ENCODE measurements around the gene ITPRIPL1. TPM values are rescaled to one million over a fixed set of nuclear protein-coding genes. Genes with fewer than 3 reads are reported as not detected.

Gene ITPRIPL1
- polyA plus RNA-seq, 1 donor from 2014 or later: not detected

- H2AFZ ChIP-seq (ENCODE audit: low read depth, low read length): no peak overlapping the region
- H3F3A ChIP-seq (ENCODE audit: insufficient read depth, low read length, poor library complexity, severe bottlenecking): no peaks in the 10 kb centered on the region
- H3K36me3 ChIP-seq (ENCODE audit: insufficient read depth, low read length): no peaks in the 10 kb centered on the region
- no peaks in the 10 kb centered on the region for H3K79me2 ChIP-seq (replicated peaks; ENCODE audit: insufficient read depth, low read length)
- no peak overlapping the region for H3K4me2 ChIP-seq (ENCODE audit: low read length)
- H3K9me2 ChIP-seq (ENCODE audit: insufficient read depth, low read length): no peaks in the 10 kb centered on the region
- H4K20me1 ChIP-seq (ENCODE audit: insufficient read depth): no peaks in the 10 kb centered on the region
- H3K4me3 ChIP-seq (ENCODE audit: low read length): no peak overlapping the region
- no peaks in the 10 kb centered on the region for H3K9me3 ChIP-seq (ENCODE audit: low read length)
- TF ChIP-seq REST (IDR thresholded peaks at IDR 0.05; ENCODE audit: borderline replicate concordance) (no peak), SMC3 (conservative IDR thresholded peaks at IDR 0.05; ENCODE audit: poor library complexity) (no peak), MXI1 (conservative IDR thresholded peaks at IDR 0.05; ENCODE audit: poor library complexity, severe bottlenecking) (no peak), EP300 (conservative IDR thresholded peaks at IDR 0.05; ENCODE audit: poor library complexity, severe bottlenecking) (no peak), EZH2 (IDR thresholded peaks at IDR 0.05; ENCODE audit: borderline replicate concordance, insufficient read depth, low read length, poor library complexity, severe bottlenecking) (no peak), TAF1 (IDR thresholded peaks at IDR 0.05; ENCODE audit: low read depth) (no peak), CTCF (IDR thresholded peaks at IDR 0.05; ENCODE audit: poor library complexity, severe bottlenecking) (no peak), POLR2AphosphoS5 (IDR thresholded peaks at IDR 0.05) (no peak), RAD21 (conservative IDR thresholded peaks at IDR 0.05) (no peak)
- H3K27me3 ChIP-seq (ENCODE audit: insufficient read depth, low read depth, low read length): peaks cover 31% of the 10 kb centered on the region
- no peak overlapping the region for H3K27ac ChIP-seq (ENCODE audit: low read length)
- no peak overlapping the region for H3K9ac ChIP-seq (ENCODE audit: low read length)
Observed at GRCh38 chr2:96318723-96319122, 6.4 kb upstream of the ITPRIPL1 start.

- no peaks in the 10 kb centered on the region for H3K79me2 ChIP-seq (replicated peaks; ENCODE audit: insufficient read depth, low read length)
- no peaks in the 10 kb centered on the region for H3K36me3 ChIP-seq (ENCODE audit: insufficient read depth, low read length)
- no peak overlapping the region for H3K4me3 ChIP-seq (ENCODE audit: low read length)
- H3K27me3 ChIP-seq (ENCODE audit: insufficient read depth, low read depth, low read length): peaks cover 33% of the 10 kb centered on the region
- no peak overlapping the region for H3K4me2 ChIP-seq (ENCODE audit: low read length)
- H3K9me3 ChIP-seq (ENCODE audit: low read length): no peaks in the 10 kb centered on the region
- H2AFZ ChIP-seq (ENCODE audit: low read depth, low read length): no peak overlapping the region
- H3K27ac ChIP-seq (ENCODE audit: low read length): no peak overlapping the region
- H4K20me1 ChIP-seq (ENCODE audit: insufficient read depth): no peaks in the 10 kb centered on the region
- no peaks in the 10 kb centered on the region for H3F3A ChIP-seq (ENCODE audit: insufficient read depth, low read length, poor library complexity, severe bottlenecking)
- H3K9ac ChIP-seq (ENCODE audit: low read length): no peak overlapping the region
- no peak for TF ChIP-seq REST (IDR thresholded peaks at IDR 0.05; ENCODE audit: borderline replicate concordance)
- no peak for TF ChIP-seq EP300 (conservative IDR thresholded peaks at IDR 0.05; ENCODE audit: poor library complexity, severe bottlenecking)
- no peak for TF ChIP-seq TAF1 (IDR thresholded peaks at IDR 0.05; ENCODE audit: low read depth)
- TF ChIP-seq POLR2AphosphoS5 (IDR thresholded peaks at IDR 0.05): no peak
- no peak for TF ChIP-seq MXI1 (conservative IDR thresholded peaks at IDR 0.05; ENCODE audit: poor library complexity, severe bottlenecking)
- no peak for TF ChIP-seq RAD21 (conservative IDR thresholded peaks at IDR 0.05)
- TF ChIP-seq SMC3 (conservative IDR thresholded peaks at IDR 0.05; ENCODE audit: poor library complexity): no peak
- TF ChIP-seq CTCF (IDR thresholded peaks at IDR 0.05; ENCODE audit: poor library complexity, severe bottlenecking): no peak
- no peak for TF ChIP-seq EZH2 (IDR thresholded peaks at IDR 0.05; ENCODE audit: borderline replicate concordance, insufficient read depth, low read length, poor library complexity, severe bottlenecking)
- H3K9me2 ChIP-seq (ENCODE audit: insufficient read depth, low read length): no peaks in the 10 kb centered on the region
Observed at GRCh38 chr2:96319396-96319795, 5.7 kb upstream of the ITPRIPL1 start.

Measured in neural cell (in vitro differentiated cells).